NB4 (cell line): Measurements from ENCODE around the gene HTR3B.
"Not testable (repeated sequence)": the region's sequence is repeated elsewhere in the genome, so short reads cannot be mapped to it uniquely, and the experiment has no call there.

ENCODE experiments used
- DNase-seq: peaks from one replicate; pipeline ENCODE4 v3.0.0; 2010; ENCODE audit warnings: low read depth
- H3K4me3 ChIP-seq: one replicate; pipeline ENCODE4 v1.5.1; 2011; ENCODE audit warnings: mild to moderate bottlenecking, low read depth, low read length, moderate library complexity
- CTCF ChIP-seq: IDR thresholded peaks from one replicate; pipeline ENCODE4 v1.5.1; 2012; ENCODE audit warnings: low read depth, low read length
- MAX ChIP-seq: IDR thresholded peaks from 2 replicates; pipeline ENCODE4 v1.6.1; 2011; ENCODE audit warnings: low read depth, low read length
- MYC ChIP-seq: IDR thresholded peaks from 2 replicates; pipeline ENCODE4 v1.6.1; 2011; ENCODE audit warnings: low read depth, low read length
- POLR2A ChIP-seq: IDR thresholded peaks from 2 replicates; pipeline ENCODE4 v1.6.1; 2011; ENCODE audit warnings: mild to moderate bottlenecking; ENCODE audit not compliant: insufficient read length; ENCODE audit errors: extremely low read depth

HTR3B gene

GRCh38 chr11:113874581-113875233, 29.9 kb upstream of the HTR3B start:
- peak overlapping the region; percentile 86 for H3K4me3 ChIP-seq
- no peak for TF ChIP-seq POLR2A
- no peak for TF ChIP-seq MAX
- no peak for TF ChIP-seq CTCF
- no peak for TF ChIP-seq MYC
- DNase-seq: peak; percentile 52

GRCh38 chr11:113875234-113876073, 29.1 kb upstream of the HTR3B start, which contains the start of gene USP28:
USP28 (minus strand) TSS chr11:113875572; CDS start chr11:113875501, 71 bp downstream.
- H3K4me3 ChIP-seq: peak within 1 kb of the TSS; percentile 99
- DNase-seq: peak; percentile 97
- TF ChIP-seq CTCF (no peak), POLR2A (peak; percentile 99), MYC (peak; percentile 67), MAX (peak; percentile 95)

- peak overlapping the region; percentile 99 for H3K4me3 ChIP-seq
- TF ChIP-seq POLR2A (no peak), MYC (peak; percentile 35; the same call in 1 of the 2 replicates), CTCF (no peak), MAX (no peak)
- peak; percentile 72 for DNase-seq
Measured at GRCh38 chr11:113876074-113876797, 28.4 kb upstream of the HTR3B start.

GRCh38 chr11:113876798-113877669, 27.6 kb upstream of the HTR3B start:
- TF ChIP-seq MYC (no peak), POLR2A (no peak), MAX (no peak), CTCF (no peak)
- DNase-seq: peak; percentile 15
- peak overlapping the region; percentile 99 for H3K4me3 ChIP-seq

GRCh38 chr11:113877670-113878055, 26.9 kb upstream of the HTR3B start:
- peak; percentile 34; the same call in 1 of the 2 replicates for TF ChIP-seq MYC
- TF ChIP-seq MAX: 0 out of 2 replicates have a peak, but pooled peaks have one; percentile 13
- no peak for TF ChIP-seq CTCF
- peak; percentile 76 for DNase-seq
- no peak overlapping the region for H3K4me3 ChIP-seq

- DNase-seq, H3K4me3 ChIP-seq: not testable (repeated sequence)
Measured at GRCh38 chr11:113879446-113879845, 25.1 kb upstream of the HTR3B start.
